Left lung (tissue), 10 donors: ENCODE results near the gene RAB31. TPM values are rescaled to one million over a fixed set of nuclear protein-coding genes. Genes with fewer than 3 reads are reported as not detected.

Experiments
- ATAC-seq: fragments of 200-7000 bp; cut with Tn5 transposase; one replicate; pipeline ENCODE4 v1.9.1; 2020; ENCODE audit warnings: moderate library complexity
- DNase-seq, 4 donors: peaks; one replicate each; pipeline ENCODE4 v3.0.0-alpha.2; 2013 to 2020
- H3K27ac ChIP-seq, 2 donors: fragments of 200-600 bp; sonication (generic) in 1 of 2; one replicate each; pipeline versions ENCODE4 v1.5.0 to v1.8.0; 2020 to 2021
- H3K27me3 ChIP-seq, 2 donors: fragments of 200-600 bp; sonication (generic) in 1 of 2; one replicate each; pipeline versions ENCODE4 v1.5.0 to v1.8.0; 2020 to 2021
- H3K36me3 ChIP-seq, 2 donors: fragments of 200-600 bp; sonication (generic) in 1 of 2; one replicate each; pipeline versions ENCODE4 v1.5.0 to v1.8.0; 2020 to 2021
- H3K4me1 ChIP-seq, 2 donors: fragments of 200-600 bp; one replicate each; pipeline ENCODE4 v1.8.0; 2021
- H3K4me3 ChIP-seq, 2 donors: fragments of 200-600 bp; sonication (generic) in 1 of 2; one replicate each; pipeline versions ENCODE4 v1.5.0 to v1.8.0; 2020 to 2021; ENCODE audit warnings: mild to moderate bottlenecking in 1 of 2
- H3K9me3 ChIP-seq, 2 donors: fragments of 200-600 bp; sonication (generic) in 1 of 2; one replicate each; pipeline versions ENCODE4 v1.5.0 to v1.8.0; 2020 to 2021
- intact Hi-C, 2 donors: fragments of 100-400 bp; cut with DNase I; formaldehyde crosslinking; loops; one replicate each; pipeline versions ENCODE4 v1.11.2 to v1.14.2; 2022
- polyA plus RNA-seq, 6 donors: library from polyadenylated mRNA; unstranded; fragments of 120-200 nt; gene quantifications; one replicate each; pipeline ENCODE4 v1.2.1, GENCODE V29; 2013; ENCODE audit not compliant: insufficient read length in 6 of 6
- total RNA-seq, 2 donors: library from RNA; stranded (reverse); fragmentation: NEBNext Ultra II Directional; extraction: Animal tissue kit (Norgen Biotek cat#: 25700); gene quantifications; one replicate each; pipeline ENCODE4 v1.2.1, GENCODE V29; 2021
- TF ChIP-seq, protein P1 (sequence below), 2 donors: fragments of 200-600 bp; sonication (generic) in 1 of 2; IDR thresholded peaks; one replicate each; pipeline versions ENCODE4 v1.5.0 to v1.8.0; 2021; ENCODE audit warnings: antibody characterized with exemption in 2 of 2
- donor health status: DM: no; HTN: yes; CAD: no.
- donor health status: DM: no; HTN: no; CAD: no.

RAB31 gene
- total and polyA plus RNA-seq, 8 donors = 30.3 to 135 (median 37.3) TPM

DNA sequence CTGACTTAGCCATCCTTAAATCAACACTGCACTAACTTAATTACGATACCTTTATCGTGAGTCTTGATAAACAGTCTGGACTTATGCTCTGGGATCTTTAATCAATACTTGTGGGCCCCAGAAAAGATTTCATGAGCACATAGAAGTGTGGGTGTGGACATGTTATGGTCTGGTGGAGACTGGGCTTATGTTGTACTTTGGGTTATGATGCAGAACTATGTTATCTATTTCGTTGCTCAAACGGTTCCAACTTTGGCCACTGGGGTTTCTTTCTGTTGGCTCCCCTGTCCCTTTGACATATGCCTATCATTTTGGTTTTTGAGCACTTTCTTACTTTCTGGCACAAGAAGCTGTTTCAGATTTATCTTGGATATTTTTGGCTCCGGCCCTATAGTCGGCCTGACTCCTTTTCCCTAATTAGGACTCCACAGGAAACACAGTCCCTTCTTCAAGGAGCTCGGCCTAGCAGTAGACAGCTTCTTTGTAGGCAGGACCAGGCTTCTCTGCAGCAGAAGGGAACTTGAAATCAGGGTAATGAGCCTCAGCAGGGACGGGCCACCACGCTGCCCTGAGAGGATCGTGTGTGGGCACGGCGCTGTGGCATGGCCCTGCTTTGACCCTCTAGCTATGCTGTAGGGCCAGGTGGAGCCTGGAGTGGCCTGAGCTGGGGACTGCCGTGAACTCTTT is 123.1 kb downstream of the RAB31 start:
- no peak overlapping the region for H3K4me3 ChIP-seq
- no peak for DNase-seq
- TF ChIP-seq, protein P1, sequence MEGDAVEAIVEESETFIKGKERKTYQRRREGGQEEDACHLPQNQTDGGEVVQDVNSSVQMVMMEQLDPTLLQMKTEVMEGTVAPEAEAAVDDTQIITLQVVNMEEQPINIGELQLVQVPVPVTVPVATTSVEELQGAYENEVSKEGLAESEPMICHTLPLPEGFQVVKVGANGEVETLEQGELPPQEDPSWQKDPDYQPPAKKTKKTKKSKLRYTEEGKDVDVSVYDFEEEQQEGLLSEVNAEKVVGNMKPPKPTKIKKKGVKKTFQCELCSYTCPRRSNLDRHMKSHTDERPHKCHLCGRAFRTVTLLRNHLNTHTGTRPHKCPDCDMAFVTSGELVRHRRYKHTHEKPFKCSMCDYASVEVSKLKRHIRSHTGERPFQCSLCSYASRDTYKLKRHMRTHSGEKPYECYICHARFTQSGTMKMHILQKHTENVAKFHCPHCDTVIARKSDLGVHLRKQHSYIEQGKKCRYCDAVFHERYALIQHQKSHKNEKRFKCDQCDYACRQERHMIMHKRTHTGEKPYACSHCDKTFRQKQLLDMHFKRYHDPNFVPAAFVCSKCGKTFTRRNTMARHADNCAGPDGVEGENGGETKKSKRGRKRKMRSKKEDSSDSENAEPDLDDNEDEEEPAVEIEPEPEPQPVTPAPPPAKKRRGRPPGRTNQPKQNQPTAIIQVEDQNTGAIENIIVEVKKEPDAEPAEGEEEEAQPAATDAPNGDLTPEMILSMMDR (IDR thresholded peaks at IDR 0.05) = no peak
- peaks cover 14 to 42% of the 10 kb centered on the region in 2 donors for H3K4me1 ChIP-seq
- H3K36me3 ChIP-seq = peaks cover 0 to 13% of the 10 kb centered on the region in 2 donors
- no peak for ATAC-seq
- intact Hi-C loops = no loop called here
- H3K27ac ChIP-seq = peak overlapping the region in 1 of 2 donors; percentile 23
- H3K27me3 ChIP-seq = no peaks in the 10 kb centered on the region
- no peaks in the 10 kb centered on the region for H3K9me3 ChIP-seq

DNA sequence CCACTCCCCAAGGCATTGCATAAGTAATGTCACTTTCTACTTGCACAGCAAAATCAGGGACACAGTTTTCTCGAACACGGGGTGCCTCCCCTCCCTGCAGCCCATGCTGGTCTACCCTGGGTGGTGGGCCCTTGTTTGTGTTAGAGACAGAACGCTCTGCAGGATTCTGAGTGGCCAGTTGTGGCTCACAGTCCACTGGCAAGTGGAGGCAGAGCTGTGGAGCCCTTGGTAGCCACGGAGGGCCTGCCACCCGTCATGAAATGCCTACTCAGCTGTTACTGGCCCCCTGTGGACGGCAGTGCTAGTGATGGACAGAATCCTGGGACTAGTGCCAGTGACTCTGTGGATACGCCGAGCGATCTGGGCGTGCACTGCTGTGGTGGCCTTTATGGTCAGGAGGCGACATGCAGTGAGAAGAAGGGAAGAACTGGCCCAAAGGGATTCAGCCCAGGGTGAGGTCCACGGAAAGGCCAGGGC is 123.7 kb downstream of the RAB31 start:
- no peak overlapping the region for H3K4me3 ChIP-seq
- peak overlapping the region in 1 of 2 donors; percentile 23 for H3K27ac ChIP-seq
- ATAC-seq (no peak), DNase-seq (no peak)
- intact Hi-C loops = no loop called here
- no peaks in the 10 kb centered on the region for H3K9me3 ChIP-seq
- H3K4me1 ChIP-seq = peaks cover 14 to 39% of the 10 kb centered on the region in 2 donors
- peaks cover 0 to 13% of the 10 kb centered on the region in 2 donors for H3K36me3 ChIP-seq
- no peaks in the 10 kb centered on the region for H3K27me3 ChIP-seq
- TF ChIP-seq, protein P1 (IDR thresholded peaks at IDR 0.05) = no peak

DNA sequence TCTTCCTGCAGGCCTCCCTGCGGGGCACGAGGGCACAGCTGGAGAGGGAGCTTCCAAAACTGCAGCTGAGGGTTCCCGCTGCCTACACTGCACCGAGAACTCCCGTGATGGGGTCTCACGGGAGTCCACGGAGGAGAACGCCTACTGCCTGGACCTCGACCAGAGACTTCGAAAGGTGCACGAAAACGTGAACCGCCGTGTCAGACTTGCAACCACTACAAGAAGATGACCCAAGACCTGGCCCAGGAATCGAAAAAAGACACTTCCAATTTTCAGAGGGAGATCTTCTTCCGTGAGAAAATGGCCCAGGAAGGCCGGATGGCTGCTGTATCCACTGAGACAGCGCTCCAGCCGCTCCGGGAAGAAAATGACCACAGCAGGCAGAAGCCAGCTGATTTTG is 124.8 kb downstream of the RAB31 start:
- Histone ChIP-seq H3K27me3 (no peaks in the 10 kb centered on the region), H3K4me3 (no peak overlapping the region), H3K9me3 (no peaks in the 10 kb centered on the region), H3K27ac (no peak overlapping the region), H3K4me1 (peaks cover 7 to 31% of the 10 kb centered on the region in 2 donors), H3K36me3 (peaks cover 0 to 16% of the 10 kb centered on the region in 2 donors)
- ATAC-seq (no peak), DNase-seq (no peak)
- TF ChIP-seq, protein P1 (IDR thresholded peaks at IDR 0.05) = no peak
- intact Hi-C loops = no loop called here

DNA sequence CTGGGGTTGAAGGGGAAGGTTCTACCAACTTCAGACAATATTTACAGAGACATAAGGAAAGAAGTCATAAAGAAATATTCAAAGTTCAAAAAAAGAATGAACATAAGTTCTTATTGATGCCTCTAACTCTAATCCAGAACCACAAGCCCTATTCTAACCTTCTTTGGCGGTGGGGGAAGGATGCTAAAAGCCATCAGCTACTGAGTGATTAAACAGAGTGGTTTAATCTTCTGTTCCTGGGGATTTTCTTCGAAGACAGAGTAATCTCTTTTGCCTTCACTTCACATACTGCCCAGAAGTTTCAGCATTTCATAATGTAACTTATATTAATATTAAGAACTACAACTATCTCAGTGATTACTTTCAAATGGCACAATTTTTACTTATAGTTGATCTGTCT is 126.5 kb downstream of the RAB31 start:
- Histone ChIP-seq H3K9me3 (no peaks in the 10 kb centered on the region), H3K27ac (peak overlapping the region in 1 of 2 donors; percentile 60), H3K4me3 (no peak overlapping the region), H3K36me3 (peaks cover 0 to 20% of the 10 kb centered on the region in 2 donors), H3K27me3 (no peaks in the 10 kb centered on the region), H3K4me1 (peaks cover 0 to 16% of the 10 kb centered on the region in 2 donors)
- no peak for ATAC-seq
- no peak for DNase-seq
- TF ChIP-seq, protein P1 (IDR thresholded peaks at IDR 0.05) = no peak
- intact Hi-C loops = no loop called here

DNA sequence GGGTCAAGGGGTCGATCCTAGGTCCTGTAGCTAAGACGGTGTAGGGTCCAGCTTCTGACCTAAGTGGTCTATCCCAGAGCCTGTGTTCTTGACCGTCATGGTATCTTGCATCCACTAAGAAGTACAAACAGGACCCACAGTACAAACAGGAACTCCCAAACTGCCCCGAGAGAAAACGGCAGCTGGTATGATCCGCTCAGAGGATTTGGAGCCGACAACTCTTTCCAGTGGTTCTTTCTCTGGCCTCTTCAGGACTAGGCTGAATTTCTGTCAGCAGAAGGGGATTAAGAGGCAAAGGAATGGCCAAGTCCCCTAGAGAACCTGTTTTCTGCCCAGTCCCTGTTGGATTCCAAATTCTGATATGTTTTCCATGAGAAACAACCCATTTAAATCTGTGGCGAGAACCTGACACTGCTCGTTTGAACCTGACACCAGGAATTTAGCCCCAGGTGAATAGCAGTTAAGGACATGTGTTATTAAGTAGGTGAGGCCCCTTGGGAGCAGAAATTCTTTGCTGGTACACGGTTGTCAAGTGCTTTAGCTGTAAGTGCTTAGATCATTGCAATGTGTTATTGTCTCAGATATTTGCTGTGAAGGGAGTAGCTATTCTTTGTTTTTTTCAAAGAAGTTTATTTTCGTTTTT is 127.1 kb downstream of the RAB31 start:
- H3K27me3 ChIP-seq = no peaks in the 10 kb centered on the region
- intact Hi-C loops = no loop called here
- DNase-seq = peak in 1 of 4 donors; percentile 67
- H3K36me3 ChIP-seq = peaks cover 0 to 20% of the 10 kb centered on the region in 2 donors
- peaks cover 0 to 14% of the 10 kb centered on the region in 2 donors for H3K4me1 ChIP-seq
- H3K4me3 ChIP-seq = no peak overlapping the region
- peak overlapping the region; percentile 40 to 60 for H3K27ac ChIP-seq
- TF ChIP-seq, protein P1 (IDR thresholded peaks at IDR 0.05) = no peak
- ATAC-seq = peak; percentile 49
- no peaks in the 10 kb centered on the region for H3K9me3 ChIP-seq
